ENCODE measurements around the gene LDB3. TPM values are rescaled to one million over a fixed set of nuclear protein-coding genes. Genes with fewer than 3 reads are reported as not detected.

LDB3 gene
- total RNA-seq, 1 experiment from 2014 or later: 0.20 TPM

DNA sequence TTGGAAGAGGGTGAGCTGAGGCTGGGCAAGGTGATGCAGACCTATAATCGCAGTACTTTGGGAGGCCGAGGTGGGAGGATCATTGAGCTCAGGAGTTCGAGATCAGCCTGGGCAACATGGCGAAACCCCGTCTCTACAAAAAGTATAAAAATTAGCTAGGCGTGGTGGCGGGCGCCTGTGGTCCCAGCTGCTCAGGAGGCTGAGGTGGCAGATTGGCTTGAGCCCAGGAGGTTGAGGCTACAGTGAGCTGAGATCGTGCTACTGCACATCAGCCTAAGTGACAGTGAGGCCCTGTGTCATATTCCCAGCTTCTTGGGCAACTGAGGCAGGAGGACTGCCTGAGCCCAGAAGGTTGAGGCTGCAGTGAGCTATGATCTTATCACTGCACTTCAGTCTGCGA lies 101.7 kb downstream of the LDB3 start:
- Histone ChIP-seq H3K4me2 (ENCODE audit: low read length) (no peak overlapping the region), H3K9ac (ENCODE audit: low read length) (no peak overlapping the region), H3K27me3 (ENCODE audit: insufficient read depth, low read length) (no peaks in the 10 kb centered on the region), H4K20me1 (ENCODE audit: insufficient read depth) (no peaks in the 10 kb centered on the region), H3K4me3 (replicated peaks in 1 of 2; ENCODE audit: low read depth in 1 of 2, low read length in 2 of 2) (no peak overlapping the region), H3K79me2 (ENCODE audit: insufficient read depth, low read length) (peaks cover 86% of the 10 kb centered on the region), H3K27ac (ENCODE audit: low read depth, low read length) (no peak overlapping the region), H3K4me1 (ENCODE audit: control insufficient read depth in 1 of 2, insufficient read depth in 2 of 2, low read length in 2 of 2) (peaks cover 2 to 8% of the 10 kb centered on the region in 2 experiments; a peak in 2 of 4 replicates), H3K36me3 (ENCODE audit: control insufficient read depth in 1 of 2, insufficient read depth in 2 of 2, low read length in 2 of 2) (no peaks in the 10 kb centered on the region), H3K9me2 (ENCODE audit: insufficient read depth) (no peaks in the 10 kb centered on the region), H3K9me3 (ENCODE audit: control insufficient read depth in 1 of 2, insufficient read depth in 1 of 2, low read depth in 1 of 2, low read length in 2 of 2) (no peaks in the 10 kb centered on the region), H2AFZ (ENCODE audit: low read depth, low read length, poor library complexity, severe bottlenecking) (no peak overlapping the region)
- intact Hi-C loops (cut with micrococcal nuclease): no loop called here
- DNase-seq (ENCODE audit: low read depth, low spot score): no peak
- no peak for ATAC-seq
- no TSS peak for BruUV-seq (replicated peaks)
- RAD21 ChIA-PET (ENCODE audit: low non-redundant PET in 1 of 2, low total read pairs in 2 of 2, uncharacterized antibody in 2 of 2, unreplicated experiment in 2 of 2): no interaction called here
- TF ChIP-seq, protein P1, sequence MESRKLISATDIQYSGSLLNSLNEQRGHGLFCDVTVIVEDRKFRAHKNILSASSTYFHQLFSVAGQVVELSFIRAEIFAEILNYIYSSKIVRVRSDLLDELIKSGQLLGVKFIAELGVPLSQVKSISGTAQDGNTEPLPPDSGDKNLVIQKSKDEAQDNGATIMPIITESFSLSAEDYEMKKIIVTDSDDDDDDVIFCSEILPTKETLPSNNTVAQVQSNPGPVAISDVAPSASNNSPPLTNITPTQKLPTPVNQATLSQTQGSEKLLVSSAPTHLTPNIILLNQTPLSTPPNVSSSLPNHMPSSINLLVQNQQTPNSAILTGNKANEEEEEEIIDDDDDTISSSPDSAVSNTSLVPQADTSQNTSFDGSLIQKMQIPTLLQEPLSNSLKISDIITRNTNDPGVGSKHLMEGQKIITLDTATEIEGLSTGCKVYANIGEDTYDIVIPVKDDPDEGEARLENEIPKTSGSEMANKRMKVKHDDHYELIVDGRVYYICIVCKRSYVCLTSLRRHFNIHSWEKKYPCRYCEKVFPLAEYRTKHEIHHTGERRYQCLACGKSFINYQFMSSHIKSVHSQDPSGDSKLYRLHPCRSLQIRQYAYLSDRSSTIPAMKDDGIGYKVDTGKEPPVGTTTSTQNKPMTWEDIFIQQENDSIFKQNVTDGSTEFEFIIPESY (IDR thresholded peaks at IDR 0.05; ENCODE audit: extremely low read depth, insufficient replicate concordance, low read length): no peak
- no peak for TF ChIP-seq CBX3 (IDR thresholded peaks at IDR 0.05; ENCODE audit: low read depth)
- TF ChIP-seq, protein P2, sequence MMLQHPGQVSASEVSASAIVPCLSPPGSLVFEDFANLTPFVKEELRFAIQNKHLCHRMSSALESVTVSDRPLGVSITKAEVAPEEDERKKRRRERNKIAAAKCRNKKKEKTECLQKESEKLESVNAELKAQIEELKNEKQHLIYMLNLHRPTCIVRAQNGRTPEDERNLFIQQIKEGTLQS (IDR thresholded peaks at IDR 0.05): no peak
- no peak for TF ChIP-seq TCF7L2 (IDR thresholded peaks at IDR 0.05; ENCODE audit: borderline replicate concordance, extremely low read depth, insufficient read depth, insufficient read length)
- no peak for TF ChIP-seq CTCF (IDR thresholded peaks at IDR 0.05 in 2 of 3, conservative IDR thresholded peaks at IDR 0.05 in 1 of 3; ENCODE audit: borderline replicate concordance in 1 of 3, insufficient read depth in 1 of 3, low read depth in 2 of 3, low read length in 2 of 3)
- TF ChIP-seq JUND (IDR thresholded peaks at IDR 0.05): no peak
- TF ChIP-seq ZNF274 (IDR thresholded peaks at IDR 0.05; ENCODE audit: low read depth, low read length): no peak
- no peak for TF ChIP-seq MAX (IDR thresholded peaks at IDR 0.05)
- POLR2A ChIA-PET: no interaction called here
- CTCF ChIA-PET: interaction anchor here (0.9 to 1.1 kb wide), 2 partner anchors 12 to 25 kb away, joined by 3 to 4 read pairs; no protein-coding TSS in a partner anchor

All from HCT116 (cell line).